ENCODE measurements around the gene CREB5.

The CREB5 gene

GRCh38 chr7:28695300-28696295 lies 283.3 kb downstream of the CREB5 start:
- peak; percentile 82 for DNase-seq

DNA sequence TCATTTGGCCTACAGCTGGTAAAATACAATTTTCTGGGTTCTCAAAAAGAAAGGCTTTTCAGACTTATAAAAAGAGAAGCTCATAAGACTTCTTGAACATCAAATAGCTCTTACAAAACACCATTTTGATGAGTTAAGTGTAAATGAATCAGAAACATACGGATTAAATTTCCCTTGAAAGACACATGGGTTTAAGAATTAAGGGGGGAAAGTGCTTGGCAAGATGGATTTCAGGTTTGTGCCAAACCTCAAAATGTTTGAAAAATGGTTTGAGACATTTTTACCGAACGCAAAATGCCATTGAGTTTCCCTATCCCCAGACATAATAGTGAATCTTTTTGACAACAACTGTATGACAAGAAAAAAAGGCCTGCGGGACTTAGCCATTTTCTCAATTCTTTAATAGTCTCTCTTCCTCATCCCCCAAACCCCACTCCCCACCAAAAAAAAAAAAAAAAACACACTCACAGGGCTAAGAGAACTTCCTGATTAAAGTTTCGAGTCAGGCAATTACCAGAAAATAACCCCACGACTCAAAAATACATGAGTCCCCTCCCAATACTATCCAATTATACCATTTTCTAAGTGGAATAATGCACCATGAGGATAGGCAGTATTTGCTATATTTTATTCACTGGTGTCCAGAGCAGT lies 285.7 kb downstream of the CREB5 start:
- DNase-seq, result no peak

GRCh38 chr7:28698840-28699239 lies 286.5 kb downstream of the CREB5 start:
- DNase-seq, result no peak

GRCh38 chr7:28700096-28700495 lies 287.8 kb downstream of the CREB5 start:
- DNase-seq, result no peak

DNA sequence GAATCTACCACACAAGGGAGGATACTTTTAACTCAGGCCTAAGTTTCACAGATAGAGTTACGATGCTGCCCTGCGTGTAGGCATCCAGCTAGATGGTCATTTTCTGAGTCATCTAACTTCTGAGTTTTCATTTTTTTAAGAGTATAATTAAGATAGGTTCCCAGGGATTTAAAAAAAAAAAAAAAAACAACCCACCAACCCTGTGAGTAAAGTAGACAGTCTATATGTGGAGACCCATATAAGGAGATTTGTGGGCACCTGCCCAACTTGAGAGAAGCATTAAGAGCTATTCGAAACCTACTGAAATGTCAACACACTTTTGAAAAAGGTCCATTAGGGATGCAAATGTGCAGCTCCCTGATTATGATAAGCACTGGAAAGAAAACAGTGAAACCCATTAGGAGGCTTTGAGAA lies 288.5 kb downstream of the CREB5 start:
- no peak for DNase-seq

DNA sequence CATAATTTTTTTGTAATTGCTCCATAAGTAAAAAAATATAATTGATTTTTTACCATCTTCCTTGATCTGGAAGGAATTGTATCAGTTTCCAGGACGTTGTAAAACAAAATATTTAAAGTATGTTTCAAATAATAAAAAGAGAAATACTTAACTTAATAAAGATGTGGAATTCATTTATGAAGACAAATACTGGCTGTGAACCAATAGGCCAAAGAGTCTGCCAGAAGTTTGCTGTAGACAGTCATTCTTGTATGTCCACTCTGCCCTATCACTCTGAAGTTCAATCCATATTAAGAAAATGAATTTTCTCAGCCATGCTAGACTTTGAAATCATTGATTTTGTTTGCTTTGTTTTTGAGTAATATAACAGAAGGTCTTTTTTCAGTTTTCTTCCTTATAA lies 289.4 kb downstream of the CREB5 start:
- no peak for DNase-seq

DNA sequence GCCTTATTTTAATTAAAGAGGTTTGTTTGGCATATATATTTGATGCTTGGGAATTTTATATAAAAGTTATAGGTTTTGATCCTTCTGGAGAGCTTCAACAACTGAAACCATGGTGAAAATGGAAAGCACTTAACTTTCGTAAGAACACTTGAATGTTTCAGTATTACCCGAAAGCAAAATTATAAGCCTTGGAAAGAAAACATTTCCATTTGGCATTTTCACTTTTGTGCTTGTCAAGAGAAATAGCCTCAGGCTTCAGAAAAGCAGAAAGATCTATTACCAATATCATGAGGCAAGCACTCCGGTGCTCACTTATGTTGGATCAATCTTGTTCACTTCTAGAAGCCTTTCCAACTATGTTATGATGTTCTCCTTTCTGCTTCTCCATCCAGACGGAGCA lies 289.9 kb downstream of the CREB5 start:
- DNase-seq, result no peak

- DNase-seq, result no peak
These were observed 290.9 kb downstream of the CREB5 start for GRCh38 chr7:28703037-28703765.

- no peak for DNase-seq
These were observed 292.4 kb downstream of the CREB5 start for GRCh38 chr7:28704706-28705105.

GRCh38 chr7:28705350-28705749 lies 293.0 kb downstream of the CREB5 start:
- no peak for DNase-seq

GRCh38 chr7:28706584-28706983 lies 294.3 kb downstream of the CREB5 start:
- no peak for DNase-seq

DNA sequence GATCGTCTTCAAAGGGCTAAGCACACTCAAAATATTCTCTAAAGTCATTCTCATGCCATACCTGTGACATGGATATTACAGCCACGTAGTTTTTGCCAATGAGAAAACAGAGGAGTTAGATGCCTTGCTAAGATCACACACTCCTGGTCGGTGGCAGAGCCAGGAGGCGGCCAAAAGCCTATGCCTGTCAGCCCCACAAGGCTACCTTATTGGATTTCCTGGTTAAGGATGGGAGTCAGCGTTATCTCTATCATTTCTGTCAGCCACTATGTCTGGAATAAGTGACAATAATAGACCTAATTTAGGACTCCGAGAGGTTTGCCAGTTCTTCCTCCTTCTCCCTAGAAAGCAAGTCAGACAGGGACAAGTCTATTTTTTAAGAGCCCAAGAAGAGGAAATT lies 295.0 kb downstream of the CREB5 start:
- DNase-seq, result no peak

DNA sequence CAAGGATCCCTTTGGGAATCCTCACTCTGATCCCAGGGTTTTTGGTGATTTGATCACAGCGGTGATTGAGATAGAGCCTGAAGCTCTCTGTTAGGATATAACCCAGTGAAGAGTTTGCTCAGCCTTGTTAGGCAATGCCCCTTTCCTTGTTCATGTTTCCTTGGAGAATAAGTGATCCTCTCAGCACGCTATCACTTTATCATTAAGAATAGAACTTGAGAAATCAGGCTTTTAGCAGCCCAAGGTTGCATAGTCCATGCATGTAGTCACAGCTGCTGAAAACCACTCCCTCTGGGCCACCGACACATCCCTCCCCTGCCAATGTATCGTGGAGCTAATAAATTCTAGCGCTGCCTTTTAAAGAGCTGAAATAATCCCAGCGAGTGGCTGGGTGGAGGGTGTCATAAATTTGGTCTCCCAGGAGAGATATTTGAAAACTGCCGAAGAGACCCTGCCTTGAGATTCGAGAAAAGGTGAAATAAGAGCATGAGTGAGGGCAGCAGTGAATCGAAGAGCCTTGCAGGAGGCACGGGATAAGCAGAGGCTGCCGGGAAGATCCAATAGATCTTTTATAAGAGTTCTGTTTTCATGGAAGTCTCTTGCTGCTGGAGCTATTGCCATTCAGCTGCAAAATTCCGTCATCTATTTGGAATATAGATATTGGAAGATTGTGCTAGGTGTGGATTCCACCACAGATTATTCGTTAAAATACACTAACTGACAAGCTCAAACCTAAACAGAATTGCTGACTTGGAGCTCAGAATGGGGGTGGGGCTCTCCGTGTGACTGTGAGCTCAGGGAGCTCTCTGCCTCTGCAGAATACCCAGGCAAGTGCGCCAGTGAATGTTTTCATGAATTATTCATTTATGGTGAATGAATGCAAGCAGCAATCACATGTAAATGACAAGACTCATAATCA lies 296.0 kb downstream of the CREB5 start:
- peak; percentile 74 for DNase-seq

- DNase-seq, result no peak
These were observed 297.4 kb downstream of the CREB5 start for GRCh38 chr7:28709748-28710147.

DNA sequence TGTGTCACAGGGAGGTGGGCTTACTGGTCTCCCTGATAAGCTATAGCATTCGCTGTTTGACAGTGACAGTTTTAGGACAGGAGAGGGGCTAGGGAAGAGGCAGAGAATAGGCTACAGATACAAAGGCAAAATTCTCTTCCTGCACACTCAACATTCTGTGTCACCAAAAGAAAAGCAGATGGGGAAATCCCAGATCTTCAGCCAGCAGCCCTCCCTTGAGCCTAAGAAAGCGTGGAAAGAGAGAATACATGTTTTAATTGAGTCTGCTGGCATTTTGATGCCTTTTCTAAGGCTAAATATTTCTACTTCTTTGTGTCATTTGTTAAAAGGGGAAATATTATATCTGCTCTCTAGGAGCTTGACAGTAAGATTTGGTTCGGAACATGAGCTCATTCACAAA lies 298.8 kb downstream of the CREB5 start:
- DNase-seq, result no peak

GRCh38 chr7:28714459-28715120 lies 302.3 kb downstream of the CREB5 start:
- no peak for DNase-seq

- DNase-seq, result no peak
These were observed 305.2 kb downstream of the CREB5 start for GRCh38 chr7:28717445-28718054.

GRCh38 chr7:28718055-28718481 lies 305.8 kb downstream of the CREB5 start:
- no peak for DNase-seq

DNA sequence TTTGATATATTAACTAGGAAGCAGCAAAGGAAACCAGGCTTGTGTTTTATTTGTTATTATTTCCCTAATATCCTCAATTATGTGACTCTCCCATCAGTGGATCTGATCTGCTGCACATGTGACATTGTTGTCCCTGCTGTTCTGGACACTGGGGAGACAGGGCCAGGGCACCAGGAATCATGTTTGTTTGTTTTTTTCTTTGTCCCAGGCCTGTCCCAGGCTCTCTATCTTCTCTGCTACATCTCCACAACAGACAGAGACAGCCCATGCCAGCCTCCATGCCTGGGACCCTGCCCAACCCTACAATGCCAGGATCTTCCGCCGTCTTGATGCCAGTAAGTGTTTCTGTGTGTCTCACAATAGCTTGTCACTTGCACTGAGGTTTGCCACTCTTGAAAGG lies 306.2 kb downstream of the CREB5 start:
- DNase-seq, result no peak

- DNase-seq, result no peak
These were observed 310.4 kb downstream of the CREB5 start for GRCh38 chr7:28722684-28723083.

GRCh38 chr7:28723336-28723735 lies 311.0 kb downstream of the CREB5 start:
- peak; percentile 34 for DNase-seq

Data from retina (tissue), 1 donor.